Right atrium auricular region (tissue), 2 donors: Measurements from ENCODE around the gene DHX58. TPM values are rescaled to one million over a fixed set of nuclear protein-coding genes. Genes with fewer than 3 reads are reported as not detected.

Experiments
- DNase-seq: peaks from one replicate; pipeline ENCODE4 v3.0.0-alpha.2; 2019; ENCODE audit warnings: low spot score
- H3K27ac ChIP-seq, 2 donors: fragments of 200-600 bp; sonication (generic); 1 replicate in 1 of 2; 2 replicates in 1 of 2; pipeline ENCODE4 v1.5.1; 2016 to 2019
- H3K27me3 ChIP-seq, 2 donors: fragments of 200-600 bp; sonication (generic); one replicate each; pipeline versions ENCODE4 v1.5.1 to v1.6.0; 2017 to 2019
- H3K36me3 ChIP-seq: fragments of 200-600 bp; sonication (generic); one replicate; pipeline ENCODE4 v1.5.1; 2016
- H3K4me1 ChIP-seq, 2 donors: fragments of 200-600 bp; sonication (generic); one replicate each; pipeline versions ENCODE4 v1.5.1 to v1.6.0; 2017 to 2019
- H3K4me3 ChIP-seq, 2 donors: fragments of 200-600 bp; sonication (generic); 1 replicate in 1 of 2; 2 replicates in 1 of 2; pipeline ENCODE4 v1.5.1; 2017 to 2019; ENCODE audit warnings: mild to moderate bottlenecking in 1 of 2, moderate library complexity in 1 of 2
- H3K9me3 ChIP-seq, 2 donors: fragments of 200-600 bp; sonication (generic); one replicate each; pipeline ENCODE4 v1.5.1; 2019
- total RNA-seq, 2 donors: library from RNA; depleted of rRNA; stranded (reverse); fragments of >200 nt; gene quantifications; one replicate each; pipeline ENCODE4 v1.1.0, GENCODE V29; 2016
- TF ChIP-seq, protein P1 (sequence below), 2 donors: fragments of 200-600 bp; sonication (generic); IDR thresholded peaks; one replicate each; pipeline ENCODE4 v1.5.1; 2019; ENCODE audit warnings: antibody characterized with exemption in 2 of 2

Gene DHX58
- total RNA-seq, 2 donors from 2014 or later, result 3.5 to 4.3 TPM

DNA sequence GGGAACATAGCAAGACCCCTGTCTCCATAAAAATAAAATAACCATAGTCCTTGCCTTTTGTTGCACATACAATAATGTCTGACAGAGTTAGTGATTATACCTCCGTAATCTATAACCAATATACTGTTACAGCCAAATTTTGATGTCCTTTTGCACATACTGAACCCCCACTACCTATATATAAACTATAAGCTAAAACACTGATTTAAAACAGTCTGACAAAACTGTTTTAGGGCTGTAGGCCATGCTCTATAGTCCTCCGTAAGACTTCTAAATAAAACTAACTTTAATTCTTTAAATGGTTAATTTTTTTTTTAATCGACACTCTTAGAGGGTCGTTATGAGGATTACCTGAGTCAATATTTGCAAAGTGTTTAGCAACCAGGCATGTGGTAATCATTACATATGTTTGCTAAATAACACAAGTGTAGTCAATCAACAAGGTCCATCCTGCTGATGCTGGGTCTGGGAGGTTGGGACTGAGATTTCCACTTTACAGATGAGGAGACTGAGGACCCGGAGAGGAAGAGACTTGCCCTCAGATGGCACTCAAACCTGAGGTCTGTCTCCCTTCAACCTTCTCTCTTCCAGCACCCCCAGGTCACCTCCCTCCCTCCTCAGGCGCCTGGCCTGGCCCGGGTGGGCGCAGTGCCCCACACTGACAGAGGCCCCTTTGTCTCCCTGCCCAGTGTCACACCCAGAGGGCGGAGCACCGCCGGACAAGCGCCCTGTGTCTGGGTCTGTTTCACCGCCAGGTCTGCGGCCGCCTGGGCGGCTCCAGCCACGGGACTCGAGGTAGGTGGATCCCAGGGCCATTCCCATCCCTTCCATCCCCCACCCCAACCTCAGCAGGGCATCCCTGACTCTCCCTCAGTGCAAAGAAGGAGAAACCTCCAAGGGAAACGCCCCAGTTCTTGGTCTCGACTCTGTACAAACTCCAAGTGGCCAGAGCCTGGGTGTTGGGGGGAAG lies 24.5 kb downstream of the DHX58 start:
- Histone ChIP-seq H3K9me3 (no peaks in the 10 kb centered on the region), H3K4me3 (no peak overlapping the region), H3K27me3 (no peaks in the 10 kb centered on the region), H3K27ac (no peak overlapping the region), H3K36me3 (no peaks in the 10 kb centered on the region), H3K4me1 (no peaks in the 10 kb centered on the region)
- TF ChIP-seq, protein P1, sequence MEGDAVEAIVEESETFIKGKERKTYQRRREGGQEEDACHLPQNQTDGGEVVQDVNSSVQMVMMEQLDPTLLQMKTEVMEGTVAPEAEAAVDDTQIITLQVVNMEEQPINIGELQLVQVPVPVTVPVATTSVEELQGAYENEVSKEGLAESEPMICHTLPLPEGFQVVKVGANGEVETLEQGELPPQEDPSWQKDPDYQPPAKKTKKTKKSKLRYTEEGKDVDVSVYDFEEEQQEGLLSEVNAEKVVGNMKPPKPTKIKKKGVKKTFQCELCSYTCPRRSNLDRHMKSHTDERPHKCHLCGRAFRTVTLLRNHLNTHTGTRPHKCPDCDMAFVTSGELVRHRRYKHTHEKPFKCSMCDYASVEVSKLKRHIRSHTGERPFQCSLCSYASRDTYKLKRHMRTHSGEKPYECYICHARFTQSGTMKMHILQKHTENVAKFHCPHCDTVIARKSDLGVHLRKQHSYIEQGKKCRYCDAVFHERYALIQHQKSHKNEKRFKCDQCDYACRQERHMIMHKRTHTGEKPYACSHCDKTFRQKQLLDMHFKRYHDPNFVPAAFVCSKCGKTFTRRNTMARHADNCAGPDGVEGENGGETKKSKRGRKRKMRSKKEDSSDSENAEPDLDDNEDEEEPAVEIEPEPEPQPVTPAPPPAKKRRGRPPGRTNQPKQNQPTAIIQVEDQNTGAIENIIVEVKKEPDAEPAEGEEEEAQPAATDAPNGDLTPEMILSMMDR (IDR thresholded peaks at IDR 0.05), result no peak
- no peak for DNase-seq

DNA sequence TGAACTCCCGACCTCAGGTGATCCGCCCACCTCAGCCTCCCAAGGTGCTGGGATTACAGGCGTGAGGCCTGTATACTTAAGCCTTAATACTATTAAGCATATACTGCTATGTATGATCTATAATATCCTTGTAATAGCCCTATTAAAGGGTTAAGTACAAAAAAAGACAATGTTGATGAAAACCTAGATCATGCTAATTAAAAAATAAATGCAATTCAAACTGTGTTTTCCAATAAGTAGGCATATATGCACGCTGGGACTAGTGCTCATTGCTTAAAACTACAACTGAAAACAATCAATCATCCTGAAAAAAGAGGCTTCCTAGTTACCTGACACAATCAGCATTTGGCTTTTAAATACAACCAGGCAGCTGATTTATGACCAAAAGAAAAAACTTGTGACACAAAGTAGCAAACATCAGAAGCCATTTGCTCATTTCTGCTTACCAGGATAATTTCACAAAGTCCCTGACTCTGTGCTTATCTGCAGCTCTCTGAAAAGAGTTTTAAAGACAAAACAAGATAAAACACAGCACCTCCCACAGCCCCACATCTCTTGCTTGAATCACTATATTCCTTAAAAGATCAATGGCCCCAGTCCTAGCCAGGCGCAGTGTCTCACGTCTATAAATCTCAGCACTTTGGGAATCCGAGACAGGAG lies 25.3 kb downstream of the DHX58 start:
- no peaks in the 10 kb centered on the region for H3K27me3 ChIP-seq

DNA sequence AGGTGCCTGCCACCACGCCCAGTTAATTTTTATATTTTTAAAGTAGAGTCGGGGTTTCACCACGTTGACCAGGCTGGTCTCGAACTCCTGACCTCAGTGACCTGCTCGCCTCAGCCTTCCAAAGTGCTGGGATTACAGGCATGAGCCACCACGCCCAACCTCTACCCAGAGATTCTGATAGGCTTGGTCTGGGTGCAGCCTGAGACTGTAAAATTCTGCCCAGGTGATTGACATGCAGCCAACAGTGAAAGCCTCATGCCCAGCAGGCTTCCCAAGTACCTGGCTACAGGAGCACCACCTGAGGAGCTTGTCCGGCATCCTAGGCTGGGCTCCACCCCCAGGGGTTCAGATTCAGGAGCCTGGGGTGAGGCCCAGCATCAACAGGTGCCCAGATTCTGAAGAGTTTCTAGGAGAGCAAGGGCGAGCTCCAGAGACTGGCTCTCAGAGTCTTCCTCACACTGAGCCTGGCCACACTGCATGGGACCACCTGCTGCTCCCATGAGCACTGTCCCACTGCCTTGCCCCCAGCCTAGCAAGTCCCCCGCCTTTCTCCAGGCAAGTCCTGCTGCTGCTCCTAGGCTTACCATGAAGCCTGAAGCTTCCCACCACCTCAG lies 30.9 kb downstream of the DHX58 start:
- Histone ChIP-seq H3K36me3 (no peaks in the 10 kb centered on the region), H3K4me1 (no peaks in the 10 kb centered on the region), H3K9me3 (no peaks in the 10 kb centered on the region), H3K27me3 (no peaks in the 10 kb centered on the region), H3K27ac (no peak overlapping the region), H3K4me3 (no peak overlapping the region)
- TF ChIP-seq, protein P1 (IDR thresholded peaks at IDR 0.05), result no peak
- DNase-seq, result no peak

More for the DNA sequence above, 25.3 kb downstream of the DHX58 start:
- no peak overlapping the region for H3K27ac ChIP-seq
- H3K36me3 ChIP-seq, result no peaks in the 10 kb centered on the region
- DNase-seq, result no peak
- H3K4me3 ChIP-seq, result no peak overlapping the region
- no peaks in the 10 kb centered on the region for H3K9me3 ChIP-seq
- no peaks in the 10 kb centered on the region for H3K4me1 ChIP-seq
- TF ChIP-seq, protein P1 (IDR thresholded peaks at IDR 0.05), result no peak

DNA sequence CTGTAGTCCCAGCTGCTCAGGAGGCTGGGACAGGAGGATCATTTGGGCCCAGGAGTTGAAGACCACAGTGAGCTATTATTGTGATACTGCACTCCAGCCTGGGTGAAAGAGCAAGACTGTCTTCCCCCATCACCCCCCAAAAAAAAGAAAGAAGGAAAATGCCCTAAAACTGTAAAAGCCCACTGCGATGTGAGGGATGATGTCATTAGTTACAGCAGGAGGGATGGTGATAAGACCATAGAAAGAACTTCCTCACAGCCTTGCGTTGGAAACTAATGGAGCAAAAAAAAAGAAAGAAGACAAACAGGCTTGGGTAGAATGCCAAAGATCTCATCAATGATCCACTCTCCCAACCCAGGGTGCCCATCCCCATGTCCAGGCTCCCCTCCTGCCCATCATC lies 33.0 kb downstream of the DHX58 start:
- Histone ChIP-seq H3K9me3 (no peaks in the 10 kb centered on the region), H3K4me1 (no peaks in the 10 kb centered on the region), H3K27ac (no peak overlapping the region), H3K4me3 (no peak overlapping the region), H3K36me3 (no peaks in the 10 kb centered on the region), H3K27me3 (no peaks in the 10 kb centered on the region)
- TF ChIP-seq, protein P1 (IDR thresholded peaks at IDR 0.05), result no peak
- no peak for DNase-seq

DNA sequence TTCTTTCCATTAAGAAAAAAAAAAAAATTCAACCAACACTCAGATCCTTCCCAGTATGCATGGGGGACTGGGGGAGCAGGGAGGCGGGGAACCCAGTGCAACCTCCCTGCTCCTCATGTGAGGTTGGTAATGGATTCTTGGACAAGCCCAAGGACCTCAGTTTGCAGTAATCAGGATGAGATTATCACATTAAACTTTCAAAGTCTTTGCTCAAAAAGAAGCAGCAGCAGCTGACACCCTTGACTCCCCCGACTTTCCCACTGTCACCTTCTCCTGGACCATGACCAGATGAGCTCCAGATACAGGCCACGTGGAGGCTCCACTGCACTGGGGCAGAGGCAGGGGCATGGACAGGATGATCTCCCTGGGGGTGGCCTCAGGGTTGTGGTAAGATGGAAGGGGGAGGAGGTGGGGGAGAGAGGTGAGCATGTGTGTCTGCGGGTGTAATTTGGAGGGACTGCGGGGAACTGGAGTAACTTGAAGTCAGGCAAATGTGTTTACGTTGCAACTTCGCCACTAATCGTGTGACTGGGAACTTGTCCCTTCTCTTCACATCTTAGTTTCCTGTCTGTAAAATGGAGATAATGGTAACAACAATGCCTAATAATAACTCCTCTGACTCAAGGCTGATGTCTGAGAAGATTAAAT lies 34.0 kb downstream of the DHX58 start:
- no peak overlapping the region for H3K4me3 ChIP-seq
- H3K36me3 ChIP-seq, result no peaks in the 10 kb centered on the region
- no peaks in the 10 kb centered on the region for H3K27me3 ChIP-seq
- no peak overlapping the region for H3K27ac ChIP-seq
- TF ChIP-seq, protein P1 (IDR thresholded peaks at IDR 0.05), result no peak
- H3K9me3 ChIP-seq, result no peaks in the 10 kb centered on the region
- DNase-seq, result no peak
- H3K4me1 ChIP-seq, result no peaks in the 10 kb centered on the region
